PFSK-1 (cell line): ENCODE data around the gene PTPRN2.

Source experiments
- FOXP2 ChIP-seq: optimal IDR thresholded peaks from 2 replicates; pipeline ENCODE3; 2011; ENCODE audit warnings: borderline replicate concordance, control low read depth, inconsistent platforms; ENCODE audit not compliant: insufficient read depth; ENCODE audit errors: extremely low read length, extremely low read depth
- POLR2AphosphoS5 ChIP-seq: IDR thresholded peaks from 2 replicates; pipeline ENCODE4 v1.6.1; 2012; ENCODE audit warnings: low read depth, mild to moderate bottlenecking, control low read depth, low read length, moderate library complexity
- REST ChIP-seq, 2 experiments: IDR thresholded peaks; 2 replicates each; pipeline versions ENCODE4 v1.6.1 to v1.8.0; 2011 to 2012; ENCODE audit warnings: low read depth in 2 of 2, low read length in 2 of 2, control low read depth in 1 of 2, inconsistent platforms in 1 of 2, mild to moderate bottlenecking in 1 of 2, moderate library complexity in 1 of 2; ENCODE audit not compliant: insufficient read depth in 1 of 2
- SIN3A ChIP-seq: IDR thresholded peaks from 2 replicates; pipeline ENCODE4 v1.6.1; 2012; ENCODE audit warnings: mild to moderate bottlenecking, low read length, moderate library complexity, borderline replicate concordance; ENCODE audit not compliant: insufficient read depth
- TAF1 ChIP-seq: IDR thresholded peaks from 2 replicates; pipeline ENCODE4 v1.6.1; 2012; ENCODE audit warnings: low read length, control low read depth, borderline replicate concordance; ENCODE audit not compliant: insufficient read depth

The PTPRN2 gene

GRCh38 chr7:157782041-157782440 is 805.6 kb downstream of the PTPRN2 start:
- TF ChIP-seq SIN3A (no peak), REST (IDR thresholded peaks at IDR 0.05; ENCODE audit: insufficient read depth in 1 of 2, low read depth in 2 of 2, low read length in 2 of 2) (no peak), POLR2AphosphoS5 (no peak), FOXP2 (no peak), TAF1 (no peak)

GRCh38 chr7:157780721-157781120 is 806.9 kb downstream of the PTPRN2 start:
- TF ChIP-seq SIN3A, result no peak
- TF ChIP-seq POLR2AphosphoS5, result no peak
- TF ChIP-seq TAF1, result no peak
- no peak for TF ChIP-seq REST (IDR thresholded peaks at IDR 0.05; ENCODE audit: insufficient read depth in 1 of 2, low read depth in 2 of 2, low read length in 2 of 2)

- TF ChIP-seq TAF1, result no peak
- TF ChIP-seq FOXP2, result no peak
- TF ChIP-seq SIN3A, result no peak
- TF ChIP-seq POLR2AphosphoS5, result no peak
- no peak for TF ChIP-seq REST (IDR thresholded peaks at IDR 0.05; ENCODE audit: insufficient read depth in 1 of 2, low read depth in 2 of 2, low read length in 2 of 2)
Measured at GRCh38 chr7:157780312-157780711, 807.3 kb downstream of the PTPRN2 start.

- TF ChIP-seq REST (IDR thresholded peaks at IDR 0.05; ENCODE audit: insufficient read depth in 1 of 2, low read depth in 2 of 2, low read length in 2 of 2) (no peak), SIN3A (no peak), POLR2AphosphoS5 (no peak)
Measured at GRCh38 chr7:157779206-157779605, 808.4 kb downstream of the PTPRN2 start.

GRCh38 chr7:157775560-157776332 is 811.9 kb downstream of the PTPRN2 start:
- TF ChIP-seq SIN3A (no peak), TAF1 (no peak), POLR2AphosphoS5 (no peak), REST (IDR thresholded peaks at IDR 0.05; ENCODE audit: insufficient read depth in 1 of 2, low read depth in 2 of 2, low read length in 2 of 2) (no peak), FOXP2 (no peak)
